HCT116 (cell line): Measurements from ENCODE around the gene BMP2.

Source experiments
- EZH2 ChIP-seq: fragments of 200-600 bp; sonication (generic); IDR thresholded peaks from 2 replicates; pipeline ENCODE4 v1.6.1; 2017; ENCODE audit warnings: antibody characterized with exemption, mixed run types
- EZH2phosphoT487 ChIP-seq: fragments of 200-600 bp; IDR thresholded peaks from 2 replicates; pipeline ENCODE4 v1.6.1; 2018; ENCODE audit warnings: antibody characterized with exemption, borderline replicate concordance
- TF ChIP-seq, protein P1 (sequence below), 3 experiments: fragments of 200-600 bp in 1 of 3; sonication (generic) in 1 of 3; IDR thresholded peaks in 2 of 3; conservative IDR thresholded peaks in 1 of 3; 2 replicates each; pipeline ENCODE4 v1.5.1; 2012 to 2017; ENCODE audit warnings: low read depth in 2 of 3, low read length in 2 of 3, antibody characterized with exemption in 1 of 3, borderline replicate concordance in 1 of 3, control low read depth in 1 of 3, mild to moderate bottlenecking in 1 of 3, mixed read lengths in 1 of 3, mixed run types in 1 of 3, moderate library complexity in 1 of 3; ENCODE audit not compliant: insufficient read depth in 1 of 3

DNA sequence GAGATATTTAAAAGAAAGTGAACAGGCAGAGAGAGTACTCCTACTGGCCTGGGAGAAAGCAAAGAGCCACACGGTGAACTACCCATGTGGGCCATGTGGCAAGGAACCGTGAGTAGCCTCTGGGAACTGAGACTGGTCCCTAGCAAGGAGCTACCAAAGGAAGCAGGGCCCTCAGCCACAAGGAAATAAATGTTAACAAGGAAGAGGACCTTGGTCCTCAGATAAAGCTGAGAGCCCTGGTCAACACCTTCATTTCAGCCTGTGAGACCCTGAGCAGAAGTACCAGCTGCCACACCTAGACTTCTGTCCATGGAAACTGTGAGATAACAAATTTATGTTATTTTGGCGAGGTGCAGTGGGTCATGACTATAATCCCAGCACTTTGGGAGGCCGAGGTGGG lies 25.3 kb downstream of the BMP2 start:
- TF ChIP-seq EZH2phosphoT487: no peak
- no peak for TF ChIP-seq EZH2
- TF ChIP-seq, protein P1, sequence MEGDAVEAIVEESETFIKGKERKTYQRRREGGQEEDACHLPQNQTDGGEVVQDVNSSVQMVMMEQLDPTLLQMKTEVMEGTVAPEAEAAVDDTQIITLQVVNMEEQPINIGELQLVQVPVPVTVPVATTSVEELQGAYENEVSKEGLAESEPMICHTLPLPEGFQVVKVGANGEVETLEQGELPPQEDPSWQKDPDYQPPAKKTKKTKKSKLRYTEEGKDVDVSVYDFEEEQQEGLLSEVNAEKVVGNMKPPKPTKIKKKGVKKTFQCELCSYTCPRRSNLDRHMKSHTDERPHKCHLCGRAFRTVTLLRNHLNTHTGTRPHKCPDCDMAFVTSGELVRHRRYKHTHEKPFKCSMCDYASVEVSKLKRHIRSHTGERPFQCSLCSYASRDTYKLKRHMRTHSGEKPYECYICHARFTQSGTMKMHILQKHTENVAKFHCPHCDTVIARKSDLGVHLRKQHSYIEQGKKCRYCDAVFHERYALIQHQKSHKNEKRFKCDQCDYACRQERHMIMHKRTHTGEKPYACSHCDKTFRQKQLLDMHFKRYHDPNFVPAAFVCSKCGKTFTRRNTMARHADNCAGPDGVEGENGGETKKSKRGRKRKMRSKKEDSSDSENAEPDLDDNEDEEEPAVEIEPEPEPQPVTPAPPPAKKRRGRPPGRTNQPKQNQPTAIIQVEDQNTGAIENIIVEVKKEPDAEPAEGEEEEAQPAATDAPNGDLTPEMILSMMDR (IDR thresholded peaks at IDR 0.05 in 2 of 3, conservative IDR thresholded peaks at IDR 0.05 in 1 of 3; ENCODE audit: borderline replicate concordance in 1 of 3, insufficient read depth in 1 of 3, low read depth in 2 of 3, low read length in 2 of 3): no peak
